ENCODE data around the gene RPS10.

RPS10 gene

GRCh38 chr6:34466242-34467185, 40.6 kb upstream of the RPS10 start:
- no peak for DNase-seq (ENCODE audit: low spot score)
- no peak for TF ChIP-seq CTCF (IDR thresholded peaks at IDR 0.05)
- Histone ChIP-seq H3K4me3 (peak overlapping the region; percentile 68), H3K27ac (no peak overlapping the region)

- peak within 1 kb of the TSS; percentile 68 for H3K4me3 ChIP-seq
- no peak for TF ChIP-seq CTCF (IDR thresholded peaks at IDR 0.05)
- no peak for DNase-seq (ENCODE audit: low spot score)
- no peak within 1 kb of the TSS for H3K27ac ChIP-seq
These were observed 39.8 kb upstream of the RPS10 start, which contains the start of gene PACSIN1 for GRCh38 chr6:34465531-34466241. Gene PACSIN1 (plus strand): TSS chr6:34466076. CDS start chr6:34526306, 60,230 bp downstream.

- no peak for TF ChIP-seq CTCF (IDR thresholded peaks at IDR 0.05)
- H3K27ac ChIP-seq = no peak overlapping the region
- DNase-seq (ENCODE audit: low spot score) = no peak
- H3K4me3 ChIP-seq = no peak overlapping the region
These were observed 38.0 kb upstream of the RPS10 start for GRCh38 chr6:34463849-34464248.

DNA sequence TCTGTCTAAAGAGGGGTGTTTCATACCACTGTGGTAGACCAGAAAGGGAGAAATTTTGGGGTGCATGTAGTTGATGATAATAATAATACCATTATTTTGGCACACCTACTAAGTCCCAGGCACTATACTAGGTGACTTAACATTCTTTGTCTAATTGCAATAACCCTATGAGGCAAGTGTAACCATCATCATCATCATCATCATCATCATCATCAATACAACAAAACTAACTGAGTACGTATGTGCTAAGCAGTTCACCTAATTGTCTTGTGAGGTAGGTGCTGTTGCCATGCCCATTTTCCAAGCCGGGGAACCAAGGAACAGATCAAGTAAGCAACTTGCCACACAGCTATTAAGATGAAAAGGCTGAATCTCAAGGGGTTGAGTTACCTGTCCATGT, 37.4 kb upstream of the RPS10 start:
- no peak for TF ChIP-seq CTCF (IDR thresholded peaks at IDR 0.05)
- Histone ChIP-seq H3K27ac (no peak overlapping the region), H3K4me3 (no peak overlapping the region)
- no peak for DNase-seq (ENCODE audit: low spot score)

DNA sequence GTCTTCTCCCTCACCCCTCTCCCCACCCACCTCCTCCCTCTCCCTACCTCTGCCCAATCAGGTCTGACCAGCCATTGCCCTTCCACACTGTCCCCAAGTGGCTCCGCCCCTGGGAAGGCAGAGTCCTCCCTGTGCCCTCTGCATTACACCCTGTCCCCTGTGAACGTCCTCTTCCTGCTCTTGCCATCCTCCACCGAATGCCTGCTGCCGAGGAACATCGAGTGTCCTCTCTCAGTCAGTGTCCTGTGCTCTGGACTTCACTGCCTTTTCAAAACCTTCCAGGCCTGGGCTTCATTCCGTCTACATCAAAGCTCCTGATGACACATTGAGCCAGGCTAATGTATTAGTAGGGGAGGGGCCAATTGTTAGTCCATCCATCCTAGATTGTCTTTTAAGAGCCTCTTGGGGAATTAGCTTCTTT, 36.7 kb upstream of the RPS10 start:
- no peak for TF ChIP-seq CTCF (IDR thresholded peaks at IDR 0.05)
- Histone ChIP-seq H3K4me3 (no peak overlapping the region), H3K27ac (no peak overlapping the region)
- no peak for DNase-seq (ENCODE audit: low spot score)

DNA sequence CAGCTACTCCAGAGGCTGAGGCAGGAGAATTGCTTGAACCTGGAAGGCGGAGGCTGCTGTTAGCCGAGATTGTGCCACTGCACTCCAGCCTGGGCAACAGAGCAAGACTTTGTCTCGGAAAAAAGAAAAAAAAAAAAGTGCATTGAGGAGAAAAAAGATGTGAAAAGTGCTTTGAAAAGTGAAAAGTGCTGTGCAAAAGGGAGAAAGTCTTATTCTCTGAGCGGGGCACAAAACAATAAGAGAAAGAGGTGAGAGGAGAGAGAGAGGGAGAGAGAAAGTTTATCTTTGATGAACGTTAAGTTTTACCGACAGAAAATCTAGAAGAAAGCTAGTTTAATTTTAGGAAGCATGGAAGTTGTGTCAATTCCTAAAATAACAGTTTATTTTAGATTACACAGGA, 36.1 kb upstream of the RPS10 start:
- no peak overlapping the region for H3K4me3 ChIP-seq
- DNase-seq (ENCODE audit: low spot score) = no peak
- TF ChIP-seq CTCF (IDR thresholded peaks at IDR 0.05) = no peak
- no peak overlapping the region for H3K27ac ChIP-seq

Measured in coronary artery (tissue), 2 donors.